ENCODE data around the gene PMPCB.

DNA sequence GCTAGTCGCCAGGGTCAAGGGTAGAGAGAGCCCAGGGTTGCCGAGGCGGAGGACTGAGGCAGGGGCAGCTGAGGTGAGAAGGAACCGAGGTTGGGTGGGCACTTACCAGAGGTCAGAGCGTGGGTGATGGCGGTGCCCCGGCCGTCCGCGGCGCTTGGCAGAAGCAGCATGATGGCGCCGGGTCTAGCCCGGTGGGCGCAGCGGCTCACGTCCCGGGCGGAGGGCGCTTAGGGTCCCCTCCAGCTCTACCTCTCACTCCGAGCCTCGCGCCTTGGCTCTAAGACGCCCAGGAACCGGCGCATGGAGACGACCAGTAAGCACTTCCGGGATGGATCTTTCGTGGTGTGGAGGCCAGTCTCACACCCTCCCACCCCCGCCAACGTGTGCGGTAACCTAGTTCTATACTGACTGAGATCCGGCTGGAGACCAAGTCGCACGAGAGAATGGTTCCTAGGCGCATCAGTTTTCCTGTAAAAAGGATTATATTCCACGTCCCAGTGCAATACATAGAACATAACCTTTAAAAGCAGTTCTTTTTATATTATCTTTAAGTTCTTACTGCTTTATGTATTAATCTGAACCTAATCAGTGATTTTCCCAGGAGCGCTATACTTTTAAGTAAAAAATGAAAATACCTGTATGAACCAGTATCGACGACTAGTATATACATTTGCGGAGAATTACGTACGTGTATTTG lies 47.4 kb downstream of the PMPCB start, which contains the start of gene DNAJC2:
- TF ChIP-seq, protein P1, sequence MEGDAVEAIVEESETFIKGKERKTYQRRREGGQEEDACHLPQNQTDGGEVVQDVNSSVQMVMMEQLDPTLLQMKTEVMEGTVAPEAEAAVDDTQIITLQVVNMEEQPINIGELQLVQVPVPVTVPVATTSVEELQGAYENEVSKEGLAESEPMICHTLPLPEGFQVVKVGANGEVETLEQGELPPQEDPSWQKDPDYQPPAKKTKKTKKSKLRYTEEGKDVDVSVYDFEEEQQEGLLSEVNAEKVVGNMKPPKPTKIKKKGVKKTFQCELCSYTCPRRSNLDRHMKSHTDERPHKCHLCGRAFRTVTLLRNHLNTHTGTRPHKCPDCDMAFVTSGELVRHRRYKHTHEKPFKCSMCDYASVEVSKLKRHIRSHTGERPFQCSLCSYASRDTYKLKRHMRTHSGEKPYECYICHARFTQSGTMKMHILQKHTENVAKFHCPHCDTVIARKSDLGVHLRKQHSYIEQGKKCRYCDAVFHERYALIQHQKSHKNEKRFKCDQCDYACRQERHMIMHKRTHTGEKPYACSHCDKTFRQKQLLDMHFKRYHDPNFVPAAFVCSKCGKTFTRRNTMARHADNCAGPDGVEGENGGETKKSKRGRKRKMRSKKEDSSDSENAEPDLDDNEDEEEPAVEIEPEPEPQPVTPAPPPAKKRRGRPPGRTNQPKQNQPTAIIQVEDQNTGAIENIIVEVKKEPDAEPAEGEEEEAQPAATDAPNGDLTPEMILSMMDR (IDR thresholded peaks at IDR 0.05): no peak
- 0 out of 2 replicates have a peak, but pooled peaks have one; percentile 42 for TF ChIP-seq ESRRA (CRISPR knock-in tag; IDR thresholded peaks at IDR 0.05; ENCODE audit: borderline replicate concordance)
